22Rv1 (cell line): Measurements from ENCODE around the gene ENTPD2.

Experiments used
- CTCF ChIP-seq: fragments of 450-650 bp; IDR thresholded peaks from 2 replicates; pipeline ENCODE4 v1.5.1; 2017; ENCODE audit warnings: mild to moderate bottlenecking
- ZFX ChIP-seq: fragments of 450-650 bp; IDR thresholded peaks from 2 replicates; pipeline ENCODE4 v1.6.1; 2017; ENCODE audit warnings: antibody characterized with exemption, borderline replicate concordance

DNA sequence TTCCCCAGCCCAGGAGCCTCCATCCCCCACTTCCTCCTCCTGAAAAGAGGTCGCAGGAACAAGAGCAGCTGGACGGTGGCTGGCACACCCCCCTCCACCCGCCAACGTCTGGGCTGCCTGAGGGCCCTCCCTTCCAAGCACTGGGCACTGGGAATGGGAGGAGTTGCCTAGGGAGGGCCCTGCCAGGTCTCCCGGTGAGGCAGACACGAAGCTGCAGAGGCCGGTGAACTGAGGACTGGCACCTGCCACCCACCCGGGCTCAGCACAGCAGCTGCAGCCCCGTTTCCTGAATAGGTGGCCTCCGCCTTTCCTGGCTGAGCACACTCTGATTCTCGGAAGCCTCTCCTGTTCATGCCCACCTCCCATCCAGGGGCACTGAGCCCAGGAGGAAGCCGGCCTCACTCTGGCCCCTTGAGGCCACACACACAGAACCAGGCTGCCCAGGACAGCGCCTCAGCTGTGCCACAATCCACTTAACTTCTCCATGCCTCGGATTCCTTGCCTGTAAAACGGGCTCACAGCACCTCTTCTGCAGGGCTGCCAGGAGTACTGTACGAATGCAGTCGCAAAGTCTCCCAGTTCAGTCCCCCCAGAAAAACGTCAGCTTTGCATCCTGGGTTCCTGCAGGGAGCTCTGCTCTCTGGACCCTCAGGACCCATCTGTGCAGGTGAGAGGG, 9.2 kb downstream of the ENTPD2 start:
- TF ChIP-seq CTCF: no peak
- TF ChIP-seq ZFX: no peak
